Eye (tissue), 1 donor: ENCODE measurements around the gene LHFPL6.

ENCODE experiments used
- DNase-seq: peaks from one replicate; pipeline ENCODE4 v3.0.0-alpha.2; 2015

LHFPL6 gene

DNA sequence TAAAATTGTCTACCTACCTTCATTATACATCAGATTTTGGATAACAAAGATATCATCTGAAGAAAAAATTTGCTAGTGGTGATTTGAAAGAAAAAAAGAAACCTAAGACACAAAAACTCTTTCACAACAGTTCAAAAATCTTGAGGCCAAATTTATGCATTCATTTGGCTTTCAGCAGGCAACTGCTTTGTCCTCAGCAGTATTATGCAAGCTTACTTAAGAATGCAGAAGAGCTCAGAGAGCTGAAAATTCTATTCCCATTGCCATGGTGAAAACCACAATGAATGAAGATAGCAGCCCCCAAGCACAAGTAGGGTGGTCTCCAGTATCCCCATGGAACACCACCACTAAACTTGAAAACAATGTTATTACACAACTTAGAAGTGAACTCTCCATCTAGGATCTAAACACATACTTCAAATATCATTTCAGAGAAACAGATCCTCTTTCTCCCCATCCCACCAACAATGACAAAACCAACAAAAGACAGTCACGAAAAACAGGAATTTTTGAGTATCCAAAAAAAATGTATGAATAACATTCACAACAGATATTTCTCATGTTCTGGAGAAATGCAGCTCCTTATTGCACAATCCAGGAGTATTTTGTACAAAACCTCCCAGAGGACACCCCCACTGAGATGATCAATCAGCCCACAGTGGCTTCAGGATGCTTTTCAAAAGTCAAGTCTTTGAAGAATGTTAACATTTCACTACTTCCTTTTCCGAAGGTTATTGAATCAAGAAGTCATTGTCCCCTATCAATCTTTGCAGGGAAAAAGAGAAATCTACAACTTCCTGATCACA, 192.7 kb downstream of the LHFPL6 start:
- DNase-seq, result no peak

- DNase-seq, result no peak
Measured at GRCh38 chr13:39408512-39408911, 194.5 kb downstream of the LHFPL6 start.

GRCh38 chr13:39407786-39408185, 195.2 kb downstream of the LHFPL6 start:
- no peak for DNase-seq

DNA sequence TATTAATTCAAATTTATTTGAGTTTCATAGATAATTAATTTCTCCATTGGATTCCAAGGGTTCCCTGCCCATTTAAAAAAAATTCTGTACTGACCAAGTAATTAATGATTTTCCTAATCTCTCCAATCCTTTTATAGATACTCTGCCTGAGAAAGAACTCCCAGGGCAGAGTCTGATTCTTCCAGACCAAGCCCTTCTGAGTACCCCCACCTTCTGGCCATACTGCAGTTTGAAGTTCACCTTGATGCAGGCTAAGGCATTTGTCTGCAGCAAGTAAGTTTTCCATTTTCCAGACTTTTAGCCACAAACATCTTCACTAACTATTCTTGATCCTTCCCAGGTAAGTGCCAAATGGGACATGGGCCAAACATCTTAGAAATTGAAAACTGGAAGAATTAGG, 195.9 kb downstream of the LHFPL6 start:
- no peak for DNase-seq

GRCh38 chr13:39406688-39407087, 196.3 kb downstream of the LHFPL6 start:
- no peak for DNase-seq

GRCh38 chr13:39405596-39406205, 197.3 kb downstream of the LHFPL6 start:
- DNase-seq, result no peak

- no peak for DNase-seq
Measured at GRCh38 chr13:39405107-39405506, 197.9 kb downstream of the LHFPL6 start.

- no peak for DNase-seq
Measured at GRCh38 chr13:39403106-39403505, 199.9 kb downstream of the LHFPL6 start.

DNA sequence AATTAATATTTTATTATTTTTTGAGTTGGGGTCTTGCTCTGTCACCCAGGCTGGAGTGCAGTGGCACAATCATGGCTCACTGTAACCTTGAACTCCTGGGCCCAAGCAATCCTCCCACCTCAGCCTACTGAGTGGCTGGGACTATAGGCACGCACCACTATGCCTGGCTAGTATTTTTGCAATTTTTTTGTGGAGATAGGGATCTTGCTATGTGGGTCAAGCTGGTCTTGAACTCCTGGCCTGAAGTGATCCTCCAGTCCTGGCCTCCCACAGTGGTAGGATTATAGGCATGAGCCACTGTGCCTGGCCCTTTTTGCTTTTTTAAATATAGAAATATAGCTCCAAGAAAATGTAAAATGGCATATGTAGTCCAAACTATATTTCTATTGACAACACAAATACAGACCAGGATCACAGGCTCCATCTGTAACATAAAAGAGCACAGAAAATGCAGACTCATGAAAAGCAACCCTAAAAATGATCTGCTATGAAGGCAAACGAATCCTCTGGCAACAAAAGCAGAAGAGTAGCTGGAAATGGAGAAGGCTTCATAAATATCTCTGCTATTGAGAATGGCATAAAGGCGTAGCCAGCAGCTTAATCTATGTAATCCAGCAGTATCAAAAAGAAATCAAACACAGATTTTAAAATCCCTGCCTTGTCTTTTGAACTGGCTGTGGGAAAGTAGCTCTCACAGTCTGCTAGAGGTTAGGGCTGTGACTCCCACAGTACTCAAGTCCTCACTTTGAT, 200.6 kb downstream of the LHFPL6 start:
- no peak for DNase-seq

GRCh38 chr13:39401756-39402155, 201.2 kb downstream of the LHFPL6 start:
- DNase-seq, result no peak

GRCh38 chr13:39401046-39401705, 201.8 kb downstream of the LHFPL6 start:
- DNase-seq, result peak; percentile 55

DNA sequence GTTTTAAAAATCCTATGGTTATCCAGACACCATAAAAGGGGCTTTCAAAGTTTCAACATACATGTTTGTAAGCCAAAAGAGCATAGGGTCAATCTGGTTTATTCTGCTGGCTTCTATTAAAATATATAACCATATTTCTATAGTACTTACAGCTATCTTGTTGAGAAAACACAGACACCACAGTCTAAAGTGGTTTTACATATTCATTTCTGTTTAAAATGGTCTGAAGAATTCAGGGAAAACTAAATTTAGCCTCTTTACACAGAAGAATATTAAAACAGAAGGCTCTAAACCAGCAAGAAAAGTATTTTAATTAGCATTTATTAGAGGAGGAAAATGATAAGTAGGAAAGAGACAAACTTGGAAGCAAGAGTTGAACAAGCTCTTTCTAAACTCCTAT, 203.9 kb downstream of the LHFPL6 start:
- no peak for DNase-seq

GRCh38 chr13:39397896-39398265, 205.1 kb downstream of the LHFPL6 start:
- DNase-seq, result no peak

DNA sequence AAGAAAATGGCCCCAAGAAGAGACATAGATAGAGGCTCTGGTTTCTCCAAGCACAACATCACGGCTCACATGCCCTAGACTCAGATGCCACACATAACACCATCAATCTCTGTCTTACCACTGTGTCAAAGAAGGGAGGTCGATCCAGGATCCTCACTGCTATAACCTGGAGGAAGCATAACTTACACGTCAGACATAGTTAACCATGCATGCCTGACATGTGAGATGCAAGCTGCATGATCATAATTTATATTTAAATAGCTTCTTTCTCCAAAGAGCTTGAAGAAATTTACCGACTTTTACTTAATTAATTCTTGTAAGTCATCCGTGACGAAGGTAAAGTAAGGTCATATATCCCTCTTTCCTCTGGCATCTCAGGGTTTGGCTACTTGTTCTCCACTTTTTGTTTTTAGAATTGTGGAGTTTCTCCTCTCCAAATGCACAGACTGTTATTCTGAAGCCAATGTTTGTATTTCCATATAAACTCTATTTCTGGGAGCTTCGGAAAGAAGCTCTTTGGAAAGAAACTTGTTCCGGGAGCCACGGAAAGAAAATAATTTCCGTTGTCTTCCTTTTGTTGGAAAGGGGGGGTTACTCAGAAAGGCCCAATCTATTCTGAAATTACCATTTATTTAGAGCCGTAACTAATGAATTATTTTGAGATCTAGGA, 205.6 kb downstream of the LHFPL6 start:
- DNase-seq, result no peak

- DNase-seq, result no peak
Measured at GRCh38 chr13:39394796-39395678, 208.0 kb downstream of the LHFPL6 start.

- DNase-seq, result no peak
Measured at GRCh38 chr13:39391761-39392160, 211.2 kb downstream of the LHFPL6 start.

- DNase-seq, result no peak
Measured at GRCh38 chr13:39389013-39389412, 214.0 kb downstream of the LHFPL6 start.

GRCh38 chr13:39385621-39386231, 217.3 kb downstream of the LHFPL6 start:
- DNase-seq, result peak; percentile 56

DNA sequence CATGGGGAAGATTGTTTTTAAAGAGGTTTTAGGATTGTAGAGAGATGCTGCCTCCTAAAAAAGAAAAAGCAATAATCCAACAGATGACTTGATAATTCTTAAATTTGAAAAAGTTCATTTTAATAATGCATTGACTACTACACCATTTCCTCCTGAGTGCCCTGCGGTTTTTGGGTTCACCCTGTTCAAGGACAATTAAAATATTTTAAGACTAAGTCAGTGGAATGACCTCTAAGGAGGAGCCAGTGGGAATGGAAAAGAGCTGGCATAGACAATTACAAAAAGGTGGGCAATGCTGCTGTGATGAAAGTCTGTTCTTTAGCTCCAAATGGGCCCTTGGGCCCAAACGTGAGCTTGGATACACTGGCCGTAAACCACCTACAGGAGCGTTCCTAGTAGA, 217.8 kb downstream of the LHFPL6 start:
- no peak for DNase-seq

DNA sequence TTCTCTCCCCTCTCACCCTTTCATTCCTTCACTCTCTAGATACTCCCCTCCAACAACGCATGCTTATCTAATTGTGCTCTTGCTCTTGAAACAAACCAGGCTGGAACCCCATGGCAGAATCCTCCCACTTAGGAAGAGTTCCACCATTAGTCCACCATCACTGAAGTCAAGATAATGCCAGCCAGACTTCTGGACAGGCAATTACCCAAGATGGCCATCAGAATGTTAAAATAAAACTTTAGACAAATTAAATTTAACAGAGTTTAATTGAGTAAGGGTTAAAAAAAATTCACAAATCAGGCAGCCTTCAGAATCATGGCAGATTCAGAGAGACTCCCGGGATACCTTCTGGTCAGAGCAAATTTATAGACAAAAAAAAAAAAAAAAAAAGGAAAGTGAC, 221.5 kb downstream of the LHFPL6 start:
- no peak for DNase-seq
